HepG2 (cell line): ENCODE data around the gene CEBPB. TPM values are rescaled to one million over a fixed set of nuclear protein-coding genes. Genes with fewer than 3 reads are reported as not detected.

Source experiments
- BHLHE40 ChIP-seq: IDR thresholded peaks from 2 replicates; pipeline ENCODE4 v1.6.1; 2011; ENCODE audit warnings: low read length, improper control_type of control experiment
- CENPX ChIP-seq: sonication (generic); formaldehyde crosslinking; IDR thresholded peaks from 2 replicates; pipeline ENCODE4 v1.9.0; 2021; ENCODE audit warnings: mild to moderate bottlenecking, missing genetic modification reagents, moderate library complexity
- FOXC1 ChIP-seq: sonication (generic); formaldehyde crosslinking; IDR thresholded peaks from 2 replicates; pipeline ENCODE4 v1.8.0; 2022; ENCODE audit warnings: mild to moderate bottlenecking, missing genetic modification reagents, borderline replicate concordance
- GPN1 ChIP-seq: sonication (generic); formaldehyde crosslinking; IDR thresholded peaks from 2 replicates; pipeline ENCODE4 v1.5.1; 2020; ENCODE audit warnings: missing genetic modification reagents, borderline replicate concordance
- HMG20A ChIP-seq: IDR thresholded peaks from 2 replicates; pipeline ENCODE4 v1.6.1; 2016; ENCODE audit warnings: borderline replicate concordance
- POLR2AphosphoS5 ChIP-seq: IDR thresholded peaks from 2 replicates; pipeline ENCODE4 v1.6.1; 2012; ENCODE audit warnings: low read depth, low read length
- SMAD1 ChIP-seq: sonication (generic); formaldehyde crosslinking; IDR thresholded peaks from 2 replicates; pipeline ENCODE4 v1.4.0; 2020; ENCODE audit warnings: missing genetic modification reagents, low read depth, mild to moderate bottlenecking, borderline replicate concordance
- SOX5 ChIP-seq: IDR thresholded peaks from 2 replicates; pipeline ENCODE4 v1.6.1; 2016; ENCODE audit warnings: borderline replicate concordance
- SRF ChIP-seq: IDR thresholded peaks from 2 replicates; pipeline ENCODE4 v1.6.1; 2011; ENCODE audit warnings: mild to moderate bottlenecking, low read depth, low read length, moderate library complexity
- SYNCRIP ChIP-seq: fragments of 200-400 bp; formaldehyde crosslinking; IDR thresholded peaks from 2 replicates; pipeline ENCODE4 v1.6.1; 2018; ENCODE audit warnings: mild to moderate bottlenecking, low read depth, low read length; ENCODE audit not compliant: insufficient read depth
- TGIF2 ChIP-seq: IDR thresholded peaks from 2 replicates; pipeline ENCODE4 v1.6.1; 2016; ENCODE audit warnings: control low read depth, missing compliant biosample characterization
- WIZ ChIP-seq: sonication (generic); formaldehyde crosslinking; IDR thresholded peaks from 2 replicates; pipeline ENCODE4 v1.5.1; 2020; ENCODE audit warnings: mild to moderate bottlenecking, missing genetic modification reagents
- ZFP1 ChIP-seq: IDR thresholded peaks from 2 replicates; pipeline ENCODE4 v1.6.1; 2016
- ZFP62 ChIP-seq: sonication (generic); formaldehyde crosslinking; IDR thresholded peaks from 2 replicates; pipeline ENCODE4 v1.4.0; 2020; ENCODE audit warnings: missing genetic modification reagents
- ZFP90 ChIP-seq: sonication (generic); formaldehyde crosslinking; IDR thresholded peaks from 2 replicates; pipeline ENCODE4 v1.8.0; 2022; ENCODE audit warnings: missing genetic modification reagents, mild to moderate bottlenecking, inconsistent platforms, borderline replicate concordance
- ZFP91 ChIP-seq: sonication (generic); formaldehyde crosslinking; IDR thresholded peaks from 2 replicates; pipeline ENCODE4 v1.9.0; 2022; ENCODE audit warnings: missing genetic modification reagents, mild to moderate bottlenecking, borderline replicate concordance
- ZNF17 ChIP-seq: sonication (generic); formaldehyde crosslinking; IDR thresholded peaks from 2 replicates; pipeline ENCODE4 v1.5.0; 2020; ENCODE audit warnings: mild to moderate bottlenecking, missing genetic modification reagents
- ZNF280D ChIP-seq: sonication (generic); formaldehyde crosslinking; IDR thresholded peaks from 2 replicates; pipeline ENCODE4 v1.5.1; 2020; ENCODE audit warnings: mild to moderate bottlenecking, missing genetic modification reagents
- ZNF720 ChIP-seq: sonication (generic); formaldehyde crosslinking; IDR thresholded peaks from 2 replicates; pipeline ENCODE4 v1.4.0; 2020; ENCODE audit warnings: missing genetic modification reagents
- ZNF749 ChIP-seq: sonication (generic); formaldehyde crosslinking; IDR thresholded peaks from 2 replicates; pipeline ENCODE4 v1.8.0; 2022; ENCODE audit warnings: mild to moderate bottlenecking, missing genetic modification reagents, moderate library complexity, borderline replicate concordance
- ZNF773 ChIP-seq: sonication (generic); formaldehyde crosslinking; IDR thresholded peaks from 2 replicates; pipeline ENCODE4 v1.4.0; 2020; ENCODE audit warnings: missing genetic modification reagents, borderline replicate concordance
- polyA plus RNA-seq, 8 experiments: library from polyadenylated mRNA; depleted of rRNA in 3 of 8; stranded (reverse) in 7 of 8; unstranded in 1 of 8; fragments of >200 nt; fragmentation: Illumina TruSeq in 4 of 8; extraction: Trizol in 4 of 8; gene quantifications; 2 replicates each; pipeline versions ENCODE4 v1.2.1 to v1.2.3, GENCODE V29; 2011 to 2016; ENCODE audit warnings: low read depth in 4 of 8, missing spikeins in 1 of 8, mixed read lengths in 1 of 8; ENCODE audit not compliant: insufficient read depth in 1 of 8
- total RNA-seq, 5 experiments: library from RNA; depleted of rRNA; stranded (reverse); fragments of >200 nt; fragmentation: Illumina TruSeq; extraction: Trizol; gene quantifications; 2 replicates each; pipeline ENCODE4 v1.2.3, GENCODE V29; 2016; ENCODE audit warnings: low read depth in 1 of 5
- TF ChIP-seq, protein P1 (sequence below): IDR thresholded peaks from 2 replicates; pipeline ENCODE4 v1.6.1; 2018; ENCODE audit warnings: missing genetic modification reagents, mild to moderate bottlenecking, missing compliant biosample characterization
- TF ChIP-seq, protein P2 (sequence below): sonication (generic); formaldehyde crosslinking; IDR thresholded peaks from 2 replicates; pipeline ENCODE4 v1.5.0; 2020; ENCODE audit warnings: mild to moderate bottlenecking, missing genetic modification reagents

Gene CEBPB
- total and polyA plus RNA-seq, 2 of the 13 experiments (the other 11 are each of a cell fraction or from before 2014, with no cell fraction given) = 18.5 to 28.2 TPM

DNA sequence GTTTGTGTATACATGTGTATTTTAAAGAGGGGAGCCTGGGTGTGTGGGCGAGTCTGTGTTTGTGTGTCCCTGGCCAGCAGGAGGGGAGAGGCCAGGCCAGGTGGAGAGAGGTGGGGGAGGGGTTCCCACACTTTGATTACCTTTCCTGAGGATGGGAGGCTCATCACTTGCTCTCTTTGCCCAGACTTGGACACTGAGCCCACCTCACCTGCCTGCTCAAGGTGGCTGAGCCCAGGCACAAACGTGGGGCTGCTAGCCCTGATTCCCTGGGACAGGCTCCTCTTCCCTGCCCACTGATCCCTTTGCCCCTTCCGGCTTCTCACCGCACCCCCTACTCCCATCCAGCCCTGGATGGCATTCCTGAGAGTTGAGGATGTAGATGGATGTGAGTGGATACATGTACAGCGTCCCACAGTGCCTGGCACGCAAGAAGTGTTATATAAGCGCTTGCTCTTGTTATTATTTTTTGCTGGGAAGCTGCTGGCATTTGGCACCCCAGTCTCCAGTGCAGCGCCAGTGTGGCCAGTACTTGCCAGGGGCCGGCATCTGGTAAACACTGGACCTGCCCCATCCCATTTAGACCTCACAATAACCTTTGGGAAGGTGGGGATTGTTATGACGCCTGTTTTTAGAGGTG lies 2.7 kb downstream of the CEBPB start (continued):
- TF ChIP-seq ZFP90 (CRISPR knock-in tag) (peak; percentile 42; the same call in 1 of the 2 replicates), SOX5 (no peak), ZFP91 (CRISPR knock-in tag) (no peak), GPN1 (CRISPR knock-in tag) (no peak), POLR2AphosphoS5 (no peak; the same call in 1 of the 2 replicates), CENPX (CRISPR knock-in tag) (no peak), WIZ (CRISPR knock-in tag) (no peak), HMG20A (no peak), ZFP1 (CRISPR knock-in tag) (no peak), ZNF749 (CRISPR knock-in tag) (peak; percentile 24; the same call in 1 of the 2 replicates), SYNCRIP (no peak), TGIF2 (no peak), ZNF773 (CRISPR knock-in tag) (no peak), SRF (no peak), FOXC1 (CRISPR knock-in tag) (no peak; the same call in 1 of the 2 replicates), ZFP62 (CRISPR knock-in tag) (no peak), ZNF280D (0 out of 2 replicates have a peak, but pooled peaks have one; percentile 34), ZNF720 (no peak), SMAD1 (peak; percentile 15), ZNF17 (CRISPR knock-in tag) (no peak), BHLHE40 (no peak)
- TF ChIP-seq, protein P1, sequence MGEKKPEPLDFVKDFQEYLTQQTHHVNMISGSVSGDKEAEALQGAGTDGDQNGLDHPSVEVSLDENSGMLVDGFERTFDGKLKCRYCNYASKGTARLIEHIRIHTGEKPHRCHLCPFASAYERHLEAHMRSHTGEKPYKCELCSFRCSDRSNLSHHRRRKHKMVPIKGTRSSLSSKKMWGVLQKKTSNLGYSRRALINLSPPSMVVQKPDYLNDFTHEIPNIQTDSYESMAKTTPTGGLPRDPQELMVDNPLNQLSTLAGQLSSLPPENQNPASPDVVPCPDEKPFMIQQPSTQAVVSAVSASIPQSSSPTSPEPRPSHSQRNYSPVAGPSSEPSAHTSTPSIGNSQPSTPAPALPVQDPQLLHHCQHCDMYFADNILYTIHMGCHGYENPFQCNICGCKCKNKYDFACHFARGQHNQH (CRISPR knock-in tag) = no peak
- TF ChIP-seq, protein P2, sequence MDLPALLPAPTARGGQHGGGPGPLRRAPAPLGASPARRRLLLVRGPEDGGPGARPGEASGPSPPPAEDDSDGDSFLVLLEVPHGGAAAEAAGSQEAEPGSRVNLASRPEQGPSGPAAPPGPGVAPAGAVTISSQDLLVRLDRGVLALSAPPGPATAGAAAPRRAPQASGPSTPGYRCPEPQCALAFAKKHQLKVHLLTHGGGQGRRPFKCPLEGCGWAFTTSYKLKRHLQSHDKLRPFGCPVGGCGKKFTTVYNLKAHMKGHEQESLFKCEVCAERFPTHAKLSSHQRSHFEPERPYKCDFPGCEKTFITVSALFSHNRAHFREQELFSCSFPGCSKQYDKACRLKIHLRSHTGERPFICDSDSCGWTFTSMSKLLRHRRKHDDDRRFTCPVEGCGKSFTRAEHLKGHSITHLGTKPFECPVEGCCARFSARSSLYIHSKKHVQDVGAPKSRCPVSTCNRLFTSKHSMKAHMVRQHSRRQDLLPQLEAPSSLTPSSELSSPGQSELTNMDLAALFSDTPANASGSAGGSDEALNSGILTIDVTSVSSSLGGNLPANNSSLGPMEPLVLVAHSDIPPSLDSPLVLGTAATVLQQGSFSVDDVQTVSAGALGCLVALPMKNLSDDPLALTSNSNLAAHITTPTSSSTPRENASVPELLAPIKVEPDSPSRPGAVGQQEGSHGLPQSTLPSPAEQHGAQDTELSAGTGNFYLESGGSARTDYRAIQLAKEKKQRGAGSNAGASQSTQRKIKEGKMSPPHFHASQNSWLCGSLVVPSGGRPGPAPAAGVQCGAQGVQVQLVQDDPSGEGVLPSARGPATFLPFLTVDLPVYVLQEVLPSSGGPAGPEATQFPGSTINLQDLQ (CRISPR knock-in tag) = 0 out of 2 replicates have a peak, but pooled peaks have one; percentile 64
